OCI-LY1 (cell line): ENCODE results near the gene RASAL2.

ENCODE experiments used
- H2AFZ ChIP-seq: fragments of 200-600 bp; sonication (generic), shearing (Covaris generic); 2 replicates; pipeline ENCODE4 v1.6.0; 2014; ENCODE audit warnings: antibody characterized with exemption, mild to moderate bottlenecking, low read length
- H3F3A ChIP-seq: fragments of 200-600 bp; sonication (generic), shearing (Covaris generic); 2 replicates; pipeline ENCODE4 v1.6.0; 2014; ENCODE audit warnings: mild to moderate bottlenecking, antibody characterized with exemption, low read length, moderate library complexity; ENCODE audit not compliant: insufficient read depth
- H3K27ac ChIP-seq: fragments of 200-600 bp; sonication (generic); 2 replicates; pipeline ENCODE4 v1.5.1; 2014; ENCODE audit warnings: low read length, mixed run types, mild to moderate bottlenecking, low read depth; ENCODE audit not compliant: poor library complexity, severe bottlenecking
- H3K27me3 ChIP-seq: fragments of 200-600 bp; sonication (generic); 2 replicates; pipeline ENCODE4 v1.6.0; 2014; ENCODE audit warnings: antibody characterized with exemption, mild to moderate bottlenecking, low read length, moderate library complexity; ENCODE audit not compliant: insufficient read depth
- H3K36me3 ChIP-seq: fragments of 200-600 bp; sonication (generic); 2 replicates; pipeline ENCODE4 v1.6.1; 2014; ENCODE audit warnings: mild to moderate bottlenecking, antibody characterized with exemption, low read length, moderate library complexity, mixed read lengths; ENCODE audit not compliant: insufficient read depth
- H3K4me1 ChIP-seq: fragments of 200-600 bp; sonication (generic); 2 replicates; pipeline ENCODE4 v1.5.1; 2014; ENCODE audit warnings: mild to moderate bottlenecking, low read length, moderate library complexity; ENCODE audit not compliant: insufficient read depth, severe bottlenecking
- H3K4me2 ChIP-seq: fragments of 200-600 bp; sonication (generic), shearing (Covaris generic); 2 replicates; pipeline ENCODE4 v1.6.1; 2014; ENCODE audit warnings: low read length
- H3K4me3 ChIP-seq: fragments of 200-600 bp; sonication (generic); 2 replicates; pipeline ENCODE4 v1.5.1; 2014; ENCODE audit warnings: low read length, low read depth, mild to moderate bottlenecking, mixed read lengths; ENCODE audit not compliant: poor library complexity, severe bottlenecking
- H3K79me2 ChIP-seq: fragments of 200-600 bp; shearing (Covaris generic); 2 replicates; pipeline ENCODE4 v1.6.1; 2016; ENCODE audit warnings: mixed run types, low read length, mixed read lengths; ENCODE audit not compliant: insufficient read depth
- H3K9ac ChIP-seq: fragments of 200-600 bp; sonication (generic), shearing (Covaris generic); 2 replicates; pipeline ENCODE4 v1.6.1; 2014; ENCODE audit warnings: mild to moderate bottlenecking, low read length, mixed read lengths
- H3K9me2 ChIP-seq: fragments of 200-600 bp; sonication (generic), shearing (Covaris generic); 2 replicates; pipeline ENCODE4 v1.6.1; 2014; ENCODE audit warnings: low read depth, mild to moderate bottlenecking, low read length, mixed read lengths
- H3K9me3 ChIP-seq: fragments of 200-600 bp; shearing (Covaris generic); 2 replicates; pipeline ENCODE4 v1.6.1; 2014; ENCODE audit warnings: low read length, mixed read lengths
- H4K20me1 ChIP-seq: fragments of 200-600 bp; sonication (generic), shearing (Covaris generic); 2 replicates; pipeline ENCODE4 v1.6.0; 2016; ENCODE audit warnings: mild to moderate bottlenecking, low read length; ENCODE audit not compliant: insufficient read depth
- CTCF ChIP-seq: fragments of 200-600 bp; sonication (generic), shearing (Covaris generic); IDR thresholded peaks from 2 replicates; pipeline ENCODE4 v1.5.1; 2017; ENCODE audit warnings: mild to moderate bottlenecking, antibody characterized with exemption, low read length, moderate library complexity, mixed read lengths
- EZH2 ChIP-seq: fragments of 200-600 bp; sonication (generic), shearing (Covaris generic); IDR thresholded peaks from 2 replicates; pipeline ENCODE4 v1.8.0; 2017; ENCODE audit warnings: borderline replicate concordance, mixed run types, mild to moderate bottlenecking, antibody characterized with exemption, low read length, moderate library complexity, mixed read lengths

Gene RASAL2

GRCh38 chr1:178464141-178464540 is 370.2 kb downstream of the RASAL2 start:
- H3K4me1 ChIP-seq, result no peaks in the 10 kb centered on the region
- no peak overlapping the region for H3K9ac ChIP-seq
- H3K4me3 ChIP-seq, result no peak overlapping the region
- H3K4me2 ChIP-seq, result no peak overlapping the region
- no peak overlapping the region for H3K27ac ChIP-seq
- no peaks in the 10 kb centered on the region for H4K20me1 ChIP-seq
- H2AFZ ChIP-seq, result no peak overlapping the region
- H3F3A ChIP-seq, result no peaks in the 10 kb centered on the region
- no peaks in the 10 kb centered on the region for H3K36me3 ChIP-seq
- no peaks in the 10 kb centered on the region for H3K79me2 ChIP-seq
- H3K9me3 ChIP-seq, result no peaks in the 10 kb centered on the region
- H3K27me3 ChIP-seq, result no peaks in the 10 kb centered on the region
- no peaks in the 10 kb centered on the region for H3K9me2 ChIP-seq
- no peak for TF ChIP-seq EZH2
- no peak for TF ChIP-seq CTCF

- no peak overlapping the region for H3K9ac ChIP-seq
- H3K9me3 ChIP-seq, result no peaks in the 10 kb centered on the region
- H3K9me2 ChIP-seq, result no peaks in the 10 kb centered on the region
- no peaks in the 10 kb centered on the region for H3F3A ChIP-seq
- no peak overlapping the region for H3K4me3 ChIP-seq
- no peak overlapping the region for H3K4me2 ChIP-seq
- H4K20me1 ChIP-seq, result no peaks in the 10 kb centered on the region
- H2AFZ ChIP-seq, result no peak overlapping the region
- H3K4me1 ChIP-seq, result no peaks in the 10 kb centered on the region
- H3K27me3 ChIP-seq, result no peaks in the 10 kb centered on the region
- no peak overlapping the region for H3K27ac ChIP-seq
- no peaks in the 10 kb centered on the region for H3K36me3 ChIP-seq
- no peaks in the 10 kb centered on the region for H3K79me2 ChIP-seq
- TF ChIP-seq CTCF, result no peak
- no peak for TF ChIP-seq EZH2
Measured at GRCh38 chr1:178464566-178464965, 370.7 kb downstream of the RASAL2 start.

- H3K27ac ChIP-seq, result no peak overlapping the region
- H3K36me3 ChIP-seq, result no peaks in the 10 kb centered on the region
- H3K4me1 ChIP-seq, result no peaks in the 10 kb centered on the region
- H2AFZ ChIP-seq, result no peak overlapping the region
- H3K9ac ChIP-seq, result no peak overlapping the region
- no peaks in the 10 kb centered on the region for H4K20me1 ChIP-seq
- no peaks in the 10 kb centered on the region for H3K9me2 ChIP-seq
- TF ChIP-seq EZH2, result no peak
- no peak for TF ChIP-seq CTCF
- H3K27me3 ChIP-seq, result no peaks in the 10 kb centered on the region
- H3F3A ChIP-seq, result no peaks in the 10 kb centered on the region
- H3K9me3 ChIP-seq, result no peaks in the 10 kb centered on the region
- no peak overlapping the region for H3K4me2 ChIP-seq
- no peaks in the 10 kb centered on the region for H3K79me2 ChIP-seq
- H3K4me3 ChIP-seq, result no peak overlapping the region
Measured at GRCh38 chr1:178465011-178465410, 371.1 kb downstream of the RASAL2 start.
